ENCODE measurements around the gene PARD3B.

PARD3B gene

GRCh38 chr2:204505946-204506345, 39.3 kb upstream of the PARD3B start:
- no peaks in the 10 kb centered on the region for H3K36me3 ChIP-seq (ENCODE audit: control insufficient read depth in 4 of 4, insufficient read depth in 4 of 4, low read length in 3 of 4)
- WGBS (ENCODE audit: insufficient coverage), result 96% methylated on average over 4 of the region's 4 CpGs
- H3K4me1 ChIP-seq (ENCODE audit: control extremely low read depth in 1 of 4, control insufficient read depth in 4 of 4, insufficient read depth in 4 of 4, low read length in 3 of 4), result no peaks in the 10 kb centered on the region
- H3K27ac ChIP-seq (ENCODE audit: insufficient read depth in 1 of 2, low read depth in 1 of 2, low read length in 2 of 2, poor library complexity in 1 of 2, severe bottlenecking in 2 of 2), result no peak overlapping the region
- no peaks in the 10 kb centered on the region for H3K9me3 ChIP-seq (ENCODE audit: control extremely low read depth in 1 of 5, control insufficient read depth in 4 of 5, insufficient read depth in 2 of 5, low read depth in 1 of 5, low read length in 4 of 5)
- CTCF ChIA-PET, result interaction anchor here (0.7 kb wide), 1 partner anchor 9 kb away, joined by 3 read pairs; no protein-coding TSS in a partner anchor
- no peak for DNase-seq
- H3K4me3 ChIP-seq (ENCODE audit: control insufficient read depth in 1 of 7, extremely low read depth in 1 of 7, insufficient read depth in 4 of 7, low read depth in 2 of 7, low read length in 6 of 7), result no peak overlapping the region
- H3K27me3 ChIP-seq (replicated peaks in 2 of 5; ENCODE audit: control insufficient read depth in 4 of 5, insufficient read depth in 5 of 5, low read length in 4 of 5), result no peaks in the 10 kb centered on the region
- POLR2A ChIA-PET, result no interaction called here

- no peaks in the 10 kb centered on the region for H3K4me1 ChIP-seq (ENCODE audit: control extremely low read depth in 1 of 4, control insufficient read depth in 4 of 4, insufficient read depth in 4 of 4, low read length in 3 of 4)
- no peaks in the 10 kb centered on the region for H3K9me3 ChIP-seq (ENCODE audit: control extremely low read depth in 1 of 5, control insufficient read depth in 4 of 5, insufficient read depth in 2 of 5, low read depth in 1 of 5, low read length in 4 of 5)
- H3K27ac ChIP-seq (ENCODE audit: insufficient read depth in 1 of 2, low read depth in 1 of 2, low read length in 2 of 2, poor library complexity in 1 of 2, severe bottlenecking in 2 of 2), result no peak overlapping the region
- DNase-seq, result no peak
- no peaks in the 10 kb centered on the region for H3K36me3 ChIP-seq (ENCODE audit: control insufficient read depth in 4 of 4, insufficient read depth in 4 of 4, low read length in 3 of 4)
- H3K4me3 ChIP-seq (ENCODE audit: control insufficient read depth in 1 of 7, extremely low read depth in 1 of 7, insufficient read depth in 4 of 7, low read depth in 2 of 7, low read length in 6 of 7), result no peak overlapping the region
- ChIA-PET CTCF (no interaction called here), POLR2A (no interaction called here)
- no peaks in the 10 kb centered on the region for H3K27me3 ChIP-seq (replicated peaks in 2 of 5; ENCODE audit: control insufficient read depth in 4 of 5, insufficient read depth in 5 of 5, low read length in 4 of 5)
- WGBS (ENCODE audit: insufficient coverage), result 93% methylated on average over 5 of the region's 5 CpGs
Observed at GRCh38 chr2:204507636-204508035, 37.6 kb upstream of the PARD3B start.

GRCh38 chr2:204510709-204511420, 34.4 kb upstream of the PARD3B start:
- CTCF ChIA-PET, result no interaction called here
- H3K27me3 ChIP-seq (replicated peaks in 2 of 5; ENCODE audit: control insufficient read depth in 4 of 5, insufficient read depth in 5 of 5, low read length in 4 of 5), result no peaks in the 10 kb centered on the region
- DNase-seq, result no peak
- 95% methylated on average over 4 of the region's 4 CpGs for WGBS (ENCODE audit: insufficient coverage)
- no peaks in the 10 kb centered on the region for H3K9me3 ChIP-seq (ENCODE audit: control extremely low read depth in 1 of 5, control insufficient read depth in 4 of 5, insufficient read depth in 2 of 5, low read depth in 1 of 5, low read length in 4 of 5)
- H3K4me3 ChIP-seq (ENCODE audit: control insufficient read depth in 1 of 7, extremely low read depth in 1 of 7, insufficient read depth in 4 of 7, low read depth in 2 of 7, low read length in 6 of 7), result no peak overlapping the region
- POLR2A ChIA-PET, result no interaction called here
- H3K4me1 ChIP-seq (ENCODE audit: control extremely low read depth in 1 of 4, control insufficient read depth in 4 of 4, insufficient read depth in 4 of 4, low read length in 3 of 4), result no peaks in the 10 kb centered on the region
- no peak overlapping the region for H3K27ac ChIP-seq (ENCODE audit: insufficient read depth in 1 of 2, low read depth in 1 of 2, low read length in 2 of 2, poor library complexity in 1 of 2, severe bottlenecking in 2 of 2)
- no peaks in the 10 kb centered on the region for H3K36me3 ChIP-seq (ENCODE audit: control insufficient read depth in 4 of 4, insufficient read depth in 4 of 4, low read length in 3 of 4)

- POLR2A ChIA-PET, result no interaction called here
- Histone ChIP-seq H3K4me1 (ENCODE audit: control extremely low read depth in 1 of 4, control insufficient read depth in 4 of 4, insufficient read depth in 4 of 4, low read length in 3 of 4) (no peaks in the 10 kb centered on the region), H3K36me3 (ENCODE audit: control insufficient read depth in 4 of 4, insufficient read depth in 4 of 4, low read length in 3 of 4) (no peaks in the 10 kb centered on the region), H3K4me3 (ENCODE audit: control insufficient read depth in 1 of 7, extremely low read depth in 1 of 7, insufficient read depth in 4 of 7, low read depth in 2 of 7, low read length in 6 of 7) (no peak overlapping the region), H3K27me3 (replicated peaks in 2 of 5; ENCODE audit: control insufficient read depth in 4 of 5, insufficient read depth in 5 of 5, low read length in 4 of 5) (peaks cover 0 to 2% (median 0%) of the 10 kb centered on the region in 5 experiments), H3K9me3 (ENCODE audit: control extremely low read depth in 1 of 5, control insufficient read depth in 4 of 5, insufficient read depth in 2 of 5, low read depth in 1 of 5, low read length in 4 of 5) (peaks cover 0 to 3% (median 0%) of the 10 kb centered on the region in 5 experiments), H3K27ac (ENCODE audit: insufficient read depth in 1 of 2, low read depth in 1 of 2, low read length in 2 of 2, poor library complexity in 1 of 2, severe bottlenecking in 2 of 2) (no peak overlapping the region)
- CTCF ChIA-PET, result no interaction called here
- no CpG with 5 or more reads among the region's 2 CpGs for WGBS (ENCODE audit: insufficient coverage)
- DNase-seq, result no peak
Observed at GRCh38 chr2:204514439-204514838, 30.8 kb upstream of the PARD3B start.

- H3K36me3 ChIP-seq (ENCODE audit: control insufficient read depth in 4 of 4, insufficient read depth in 4 of 4, low read length in 3 of 4), result no peaks in the 10 kb centered on the region
- ChIA-PET POLR2A (no interaction called here), CTCF (interaction anchor here (0.5 kb wide), 1 partner anchor 676 kb away, joined by 3 read pairs; no protein-coding TSS in a partner anchor)
- H3K4me1 ChIP-seq (ENCODE audit: control extremely low read depth in 1 of 4, control insufficient read depth in 4 of 4, insufficient read depth in 4 of 4, low read length in 3 of 4), result no peaks in the 10 kb centered on the region
- no peak for DNase-seq
- H3K27me3 ChIP-seq (replicated peaks in 2 of 5; ENCODE audit: control insufficient read depth in 4 of 5, insufficient read depth in 5 of 5, low read length in 4 of 5), result peaks cover 0 to 4% (median 0%) of the 10 kb centered on the region in 5 experiments
- H3K27ac ChIP-seq (ENCODE audit: insufficient read depth in 1 of 2, low read depth in 1 of 2, low read length in 2 of 2, poor library complexity in 1 of 2, severe bottlenecking in 2 of 2), result no peak overlapping the region
- no peak overlapping the region for H3K4me3 ChIP-seq (ENCODE audit: control insufficient read depth in 1 of 7, extremely low read depth in 1 of 7, insufficient read depth in 4 of 7, low read depth in 2 of 7, low read length in 6 of 7)
- WGBS (ENCODE audit: insufficient coverage), result no CpG with 5 or more reads among the region's 3 CpGs
- peaks cover 0 to 3% (median 0%) of the 10 kb centered on the region in 5 experiments for H3K9me3 ChIP-seq (ENCODE audit: control extremely low read depth in 1 of 5, control insufficient read depth in 4 of 5, insufficient read depth in 2 of 5, low read depth in 1 of 5, low read length in 4 of 5)
Observed at GRCh38 chr2:204515416-204515815, 29.9 kb upstream of the PARD3B start.

GRCh38 chr2:204517154-204517553, 28.1 kb upstream of the PARD3B start:
- no peak for DNase-seq
- H3K36me3 ChIP-seq (ENCODE audit: control insufficient read depth in 4 of 4, insufficient read depth in 4 of 4, low read length in 3 of 4), result no peaks in the 10 kb centered on the region
- CTCF ChIA-PET, result interaction anchor here (1.0 kb wide), 1 partner anchor 21 kb away, joined by 3 read pairs; no protein-coding TSS in a partner anchor
- H3K27me3 ChIP-seq (replicated peaks in 2 of 5; ENCODE audit: control insufficient read depth in 4 of 5, insufficient read depth in 5 of 5, low read length in 4 of 5), result peaks cover 0 to 4% (median 0%) of the 10 kb centered on the region in 5 experiments
- H3K4me3 ChIP-seq (ENCODE audit: control insufficient read depth in 1 of 7, extremely low read depth in 1 of 7, insufficient read depth in 4 of 7, low read depth in 2 of 7, low read length in 6 of 7), result no peak overlapping the region
- no peak overlapping the region for H3K27ac ChIP-seq (ENCODE audit: insufficient read depth in 1 of 2, low read depth in 1 of 2, low read length in 2 of 2, poor library complexity in 1 of 2, severe bottlenecking in 2 of 2)
- WGBS (ENCODE audit: insufficient coverage), result 100% methylated on average over 3 of the region's 5 CpGs
- no peaks in the 10 kb centered on the region for H3K4me1 ChIP-seq (ENCODE audit: control extremely low read depth in 1 of 4, control insufficient read depth in 4 of 4, insufficient read depth in 4 of 4, low read length in 3 of 4)
- H3K9me3 ChIP-seq (ENCODE audit: control extremely low read depth in 1 of 5, control insufficient read depth in 4 of 5, insufficient read depth in 2 of 5, low read depth in 1 of 5, low read length in 4 of 5), result peaks cover 0 to 3% (median 0%) of the 10 kb centered on the region in 5 experiments
- POLR2A ChIA-PET, result no interaction called here

GRCh38 chr2:204529795-204530463, 15.3 kb upstream of the PARD3B start:
- Histone ChIP-seq H3K4me3 (ENCODE audit: control insufficient read depth in 1 of 7, extremely low read depth in 1 of 7, insufficient read depth in 4 of 7, low read depth in 2 of 7, low read length in 6 of 7) (no peak overlapping the region), H3K9me3 (ENCODE audit: control extremely low read depth in 1 of 5, control insufficient read depth in 4 of 5, insufficient read depth in 2 of 5, low read depth in 1 of 5, low read length in 4 of 5) (no peaks in the 10 kb centered on the region), H3K36me3 (ENCODE audit: control insufficient read depth in 4 of 4, insufficient read depth in 4 of 4, low read length in 3 of 4) (no peaks in the 10 kb centered on the region), H3K27ac (ENCODE audit: insufficient read depth in 1 of 2, low read depth in 1 of 2, low read length in 2 of 2, poor library complexity in 1 of 2, severe bottlenecking in 2 of 2) (no peak overlapping the region), H3K4me1 (ENCODE audit: control extremely low read depth in 1 of 4, control insufficient read depth in 4 of 4, insufficient read depth in 4 of 4, low read length in 3 of 4) (peaks cover 0 to 5% (median 2%) of the 10 kb centered on the region in 4 experiments), H3K27me3 (replicated peaks in 2 of 5; ENCODE audit: control insufficient read depth in 4 of 5, insufficient read depth in 5 of 5, low read length in 4 of 5) (no peaks in the 10 kb centered on the region)
- peak in 2 of 3 donors; percentile 67 to 74 for DNase-seq
- ChIA-PET CTCF (interaction anchor here (0.6 kb wide), 1 partner anchor 813 kb away, joined by 3 read pairs; no protein-coding TSS in a partner anchor), POLR2A (interaction anchor here (0.7 kb wide), 1 partner anchor 360 kb away, joined by 3 read pairs; no protein-coding TSS in a partner anchor)
- 94% methylated on average over 2 of the region's 6 CpGs for WGBS (ENCODE audit: insufficient coverage)
